ENCODE measurements around the gene ZHX3. TPM values are rescaled to one million over a fixed set of nuclear protein-coding genes. Genes with fewer than 3 reads are reported as not detected.

Gene ZHX3
- total and polyA plus RNA-seq, 2 of the 13 experiments (the other 11 are each of a cell fraction or from before 2014, with no cell fraction given): 8.4 to 11.7 TPM

DNA sequence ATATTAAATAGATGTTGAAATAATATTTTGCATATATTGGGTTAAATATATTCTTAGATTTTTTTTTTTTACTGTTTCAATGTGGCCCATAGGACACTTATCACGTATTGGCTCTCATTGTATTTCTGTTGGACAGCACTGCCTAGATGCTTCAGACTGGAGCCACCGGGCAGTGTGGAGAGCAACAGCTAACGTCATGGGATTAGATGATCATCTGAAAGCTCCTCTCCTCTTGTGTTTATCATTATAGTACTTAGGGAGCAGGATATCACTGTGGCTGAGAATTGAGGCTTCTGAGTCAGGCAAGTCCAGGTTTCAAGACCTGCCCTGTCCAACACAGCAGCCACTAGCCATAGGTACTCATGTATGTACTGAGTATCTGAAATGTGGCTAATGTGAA is 87.4 kb downstream of the ZHX3 start:
- Histone ChIP-seq H3K27me3 (ENCODE audit: control insufficient read depth in 1 of 2, insufficient read depth in 2 of 2, low read length in 2 of 2) (no peaks in the 10 kb centered on the region; a peak in 1 of 5 replicates), H3K79me2 (ENCODE audit: insufficient read depth, low read length) (no peaks in the 10 kb centered on the region), H3K4me1 (ENCODE audit: insufficient read depth, low read length) (peaks cover 30% of the 10 kb centered on the region), H3K9me3 (ENCODE audit: low read length) (no peaks in the 10 kb centered on the region), H3K9ac (ENCODE audit: insufficient read depth, low read depth, low read length) (no peak overlapping the region), H4K20me1 (ENCODE audit: insufficient read depth, low read length) (no peaks in the 10 kb centered on the region), H3K36me3 (replicated peaks in 1 of 2; ENCODE audit: control insufficient read depth in 1 of 2, insufficient read depth in 2 of 2, low read length in 2 of 2) (no peaks in the 10 kb centered on the region), H3K4me3 (replicated peaks in 1 of 3; ENCODE audit: insufficient read depth in 1 of 3, low read depth in 2 of 3, low read length in 3 of 3) (no peak overlapping the region), H3K4me2 (ENCODE audit: low read depth, low read length) (no peak overlapping the region), H3K27ac (ENCODE audit: extremely low read length, insufficient read depth, low read length) (no peak overlapping the region), H2AFZ (ENCODE audit: low read length) (no peak overlapping the region)
- no peak for ATAC-seq
- ChIA-PET POLR2A (no interaction called here), CTCF (ENCODE audit: low intra/inter-chr PET ratio, low total read pairs) (interaction anchor here (2.7 kb wide), 1 partner anchor 261 kb away, joined by 9 read pairs; no protein-coding TSS in a partner anchor)
- DNase-seq (ENCODE audit: low spot score): no peak
- FAIRE-seq: no peak
- WGBS (ENCODE audit: low lambda C conversion rate): 94% methylated on average over 3 of the region's 3 CpGs
- intact Hi-C loops (cut with micrococcal nuclease; ENCODE audit: unreplicated experiment): loop anchor here (5.0 kb wide), 1 partner anchor 87 kb away; the partner anchor contains the start of gene ZHX3
- in situ Hi-C loops (cut with HindIII; ENCODE audit: extremely low pct_ligation_motif_present, low pct_unique_long_range_greater_than_20kb): no loop called here
- no peak for TF ChIP-seq ZNF678 (CRISPR knock-in tag; IDR thresholded peaks at IDR 0.05)
- TF ChIP-seq BORCS8-MEF2B (CRISPR knock-in tag; IDR thresholded peaks at IDR 0.05): no peak
- TF ChIP-seq, protein P1, sequence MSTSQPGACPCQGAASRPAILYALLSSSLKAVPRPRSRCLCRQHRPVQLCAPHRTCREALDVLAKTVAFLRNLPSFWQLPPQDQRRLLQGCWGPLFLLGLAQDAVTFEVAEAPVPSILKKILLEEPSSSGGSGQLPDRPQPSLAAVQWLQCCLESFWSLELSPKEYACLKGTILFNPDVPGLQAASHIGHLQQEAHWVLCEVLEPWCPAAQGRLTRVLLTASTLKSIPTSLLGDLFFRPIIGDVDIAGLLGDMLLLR (CRISPR knock-in tag; IDR thresholded peaks at IDR 0.05): no peak
- TF ChIP-seq ZSCAN31 (CRISPR knock-in tag; IDR thresholded peaks at IDR 0.05; ENCODE audit: low read depth): no peak
- no peak for TF ChIP-seq TMF1 (CRISPR knock-in tag; IDR thresholded peaks at IDR 0.05; ENCODE audit: low read depth)
- TF ChIP-seq, protein P2, sequence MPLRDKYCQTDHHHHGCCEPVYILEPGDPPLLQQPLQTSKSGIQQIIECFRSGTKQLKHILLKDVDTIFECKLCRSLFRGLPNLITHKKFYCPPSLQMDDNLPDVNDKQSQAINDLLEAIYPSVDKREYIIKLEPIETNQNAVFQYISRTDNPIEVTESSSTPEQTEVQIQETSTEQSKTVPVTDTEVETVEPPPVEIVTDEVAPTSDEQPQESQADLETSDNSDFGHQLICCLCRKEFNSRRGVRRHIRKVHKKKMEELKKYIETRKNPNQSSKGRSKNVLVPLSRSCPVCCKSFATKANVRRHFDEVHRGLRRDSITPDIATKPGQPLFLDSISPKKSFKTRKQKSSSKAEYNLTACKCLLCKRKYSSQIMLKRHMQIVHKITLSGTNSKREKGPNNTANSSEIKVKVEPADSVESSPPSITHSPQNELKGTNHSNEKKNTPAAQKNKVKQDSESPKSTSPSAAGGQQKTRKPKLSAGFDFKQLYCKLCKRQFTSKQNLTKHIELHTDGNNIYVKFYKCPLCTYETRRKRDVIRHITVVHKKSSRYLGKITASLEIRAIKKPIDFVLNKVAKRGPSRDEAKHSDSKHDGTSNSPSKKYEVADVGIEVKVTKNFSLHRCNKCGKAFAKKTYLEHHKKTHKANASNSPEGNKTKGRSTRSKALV (CRISPR knock-in tag; IDR thresholded peaks at IDR 0.05): no peak
- TF ChIP-seq ZNF616 (CRISPR knock-in tag; IDR thresholded peaks at IDR 0.05; ENCODE audit: low read depth): no peak
- TF ChIP-seq, protein P3, sequence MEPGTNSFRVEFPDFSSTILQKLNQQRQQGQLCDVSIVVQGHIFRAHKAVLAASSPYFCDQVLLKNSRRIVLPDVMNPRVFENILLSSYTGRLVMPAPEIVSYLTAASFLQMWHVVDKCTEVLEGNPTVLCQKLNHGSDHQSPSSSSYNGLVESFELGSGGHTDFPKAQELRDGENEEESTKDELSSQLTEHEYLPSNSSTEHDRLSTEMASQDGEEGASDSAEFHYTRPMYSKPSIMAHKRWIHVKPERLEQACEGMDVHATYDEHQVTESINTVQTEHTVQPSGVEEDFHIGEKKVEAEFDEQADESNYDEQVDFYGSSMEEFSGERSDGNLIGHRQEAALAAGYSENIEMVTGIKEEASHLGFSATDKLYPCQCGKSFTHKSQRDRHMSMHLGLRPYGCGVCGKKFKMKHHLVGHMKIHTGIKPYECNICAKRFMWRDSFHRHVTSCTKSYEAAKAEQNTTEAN (CRISPR knock-in tag; conservative IDR thresholded peaks at IDR 0.05): no peak
- TF ChIP-seq, protein P4, sequence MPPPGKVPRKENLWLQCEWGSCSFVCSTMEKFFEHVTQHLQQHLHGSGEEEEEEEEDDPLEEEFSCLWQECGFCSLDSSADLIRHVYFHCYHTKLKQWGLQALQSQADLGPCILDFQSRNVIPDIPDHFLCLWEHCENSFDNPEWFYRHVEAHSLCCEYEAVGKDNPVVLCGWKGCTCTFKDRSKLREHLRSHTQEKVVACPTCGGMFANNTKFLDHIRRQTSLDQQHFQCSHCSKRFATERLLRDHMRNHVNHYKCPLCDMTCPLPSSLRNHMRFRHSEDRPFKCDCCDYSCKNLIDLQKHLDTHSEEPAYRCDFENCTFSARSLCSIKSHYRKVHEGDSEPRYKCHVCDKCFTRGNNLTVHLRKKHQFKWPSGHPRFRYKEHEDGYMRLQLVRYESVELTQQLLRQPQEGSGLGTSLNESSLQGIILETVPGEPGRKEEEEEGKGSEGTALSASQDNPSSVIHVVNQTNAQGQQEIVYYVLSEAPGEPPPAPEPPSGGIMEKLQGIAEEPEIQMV (CRISPR knock-in tag; IDR thresholded peaks at IDR 0.05; ENCODE audit: low read depth): no peak
- no peak for TF ChIP-seq RFX3 (CRISPR knock-in tag; IDR thresholded peaks at IDR 0.05)
- TF ChIP-seq BRCA1 (CRISPR knock-in tag; IDR thresholded peaks at IDR 0.05): no peak
- no peak for TF ChIP-seq ZNF496 (CRISPR knock-in tag; IDR thresholded peaks at IDR 0.05; ENCODE audit: insufficient replicate concordance)
- no peak for TF ChIP-seq GATAD2A (CRISPR knock-in tag; IDR thresholded peaks at IDR 0.05)
- TF ChIP-seq CHD4 (IDR thresholded peaks at IDR 0.05; ENCODE audit: borderline replicate concordance, low read length): no peak
- TF ChIP-seq SOX6 (IDR thresholded peaks at IDR 0.05): no peak
- TF ChIP-seq SOX6 (CRISPR knock-in tag; IDR thresholded peaks at IDR 0.05): no peak
- TF ChIP-seq MIER2 (CRISPR knock-in tag; IDR thresholded peaks at IDR 0.05): no peak
- TF ChIP-seq NR2C2 (CRISPR knock-in tag; IDR thresholded peaks at IDR 0.05; ENCODE audit: borderline replicate concordance): no peak
- TF ChIP-seq ARHGAP35 (CRISPR knock-in tag; IDR thresholded peaks at IDR 0.05; ENCODE audit: borderline replicate concordance): no peak
- BruUV-seq (replicated peaks): no TSS peak
